ENCODE measurements around the gene ICE2.
A peak's percentile ranks its signal among the peaks of the same experiment; 100 is the strongest.

ICE2 gene, protein sequence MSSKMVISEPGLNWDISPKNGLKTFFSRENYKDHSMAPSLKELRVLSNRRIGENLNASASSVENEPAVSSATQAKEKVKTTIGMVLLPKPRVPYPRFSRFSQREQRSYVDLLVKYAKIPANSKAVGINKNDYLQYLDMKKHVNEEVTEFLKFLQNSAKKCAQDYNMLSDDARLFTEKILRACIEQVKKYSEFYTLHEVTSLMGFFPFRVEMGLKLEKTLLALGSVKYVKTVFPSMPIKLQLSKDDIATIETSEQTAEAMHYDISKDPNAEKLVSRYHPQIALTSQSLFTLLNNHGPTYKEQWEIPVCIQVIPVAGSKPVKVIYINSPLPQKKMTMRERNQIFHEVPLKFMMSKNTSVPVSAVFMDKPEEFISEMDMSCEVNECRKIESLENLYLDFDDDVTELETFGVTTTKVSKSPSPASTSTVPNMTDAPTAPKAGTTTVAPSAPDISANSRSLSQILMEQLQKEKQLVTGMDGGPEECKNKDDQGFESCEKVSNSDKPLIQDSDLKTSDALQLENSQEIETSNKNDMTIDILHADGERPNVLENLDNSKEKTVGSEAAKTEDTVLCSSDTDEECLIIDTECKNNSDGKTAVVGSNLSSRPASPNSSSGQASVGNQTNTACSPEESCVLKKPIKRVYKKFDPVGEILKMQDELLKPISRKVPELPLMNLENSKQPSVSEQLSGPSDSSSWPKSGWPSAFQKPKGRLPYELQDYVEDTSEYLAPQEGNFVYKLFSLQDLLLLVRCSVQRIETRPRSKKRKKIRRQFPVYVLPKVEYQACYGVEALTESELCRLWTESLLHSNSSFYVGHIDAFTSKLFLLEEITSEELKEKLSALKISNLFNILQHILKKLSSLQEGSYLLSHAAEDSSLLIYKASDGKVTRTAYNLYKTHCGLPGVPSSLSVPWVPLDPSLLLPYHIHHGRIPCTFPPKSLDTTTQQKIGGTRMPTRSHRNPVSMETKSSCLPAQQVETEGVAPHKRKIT

DNA sequence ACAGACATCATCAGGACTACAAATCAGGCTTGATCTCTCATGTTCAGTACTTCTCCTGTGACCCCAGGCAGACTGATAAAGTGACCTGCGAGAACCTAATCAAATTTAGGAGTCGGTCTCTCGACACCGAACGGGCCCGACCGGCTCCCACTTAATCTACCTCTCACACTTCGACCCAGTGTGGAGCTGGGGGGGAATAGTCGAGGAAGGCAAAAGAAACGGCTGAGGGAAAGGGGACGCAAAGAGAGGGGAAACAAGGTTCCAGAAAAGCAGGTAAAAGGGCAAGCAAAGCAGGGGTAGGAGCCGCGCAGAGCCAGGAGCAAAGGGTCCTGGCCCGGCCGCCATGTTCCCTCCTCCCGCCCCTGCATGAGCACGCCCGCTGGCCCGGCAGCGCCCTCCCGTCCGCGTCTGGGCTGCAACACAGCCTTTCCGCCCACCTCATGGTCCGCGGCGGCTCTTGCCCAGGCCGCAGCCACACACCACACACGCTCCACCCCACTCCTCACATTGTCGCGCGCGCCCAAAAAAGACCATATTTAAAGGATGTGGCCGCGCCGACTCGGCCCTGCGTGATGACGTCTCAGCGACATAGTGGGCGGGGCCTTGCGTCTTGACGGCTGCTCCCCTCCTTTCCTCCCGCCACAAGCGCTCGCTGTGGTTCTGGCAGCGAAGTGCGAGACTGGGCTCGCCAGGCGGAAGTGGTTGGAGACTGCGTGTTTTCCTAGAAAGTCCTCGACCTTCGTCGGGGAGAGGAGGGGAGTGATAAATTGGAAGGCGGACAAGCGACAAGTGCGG lies at the start of gene ICE2:
Gene ICE2 (minus strand): TSS at position 577 of the 795 bp plus-strand sequence. CDS start 1,165 bp downstream, outside the sequence.
- DNase-seq = peak; percentile 95

- DNase-seq = no peak
Observed at GRCh38 chr15:60528530-60528929, 49.6 kb upstream of the ICE2 start.

GRCh38 chr15:60527456-60527855 lies 48.5 kb upstream of the ICE2 start:
- DNase-seq = no peak

DNA sequence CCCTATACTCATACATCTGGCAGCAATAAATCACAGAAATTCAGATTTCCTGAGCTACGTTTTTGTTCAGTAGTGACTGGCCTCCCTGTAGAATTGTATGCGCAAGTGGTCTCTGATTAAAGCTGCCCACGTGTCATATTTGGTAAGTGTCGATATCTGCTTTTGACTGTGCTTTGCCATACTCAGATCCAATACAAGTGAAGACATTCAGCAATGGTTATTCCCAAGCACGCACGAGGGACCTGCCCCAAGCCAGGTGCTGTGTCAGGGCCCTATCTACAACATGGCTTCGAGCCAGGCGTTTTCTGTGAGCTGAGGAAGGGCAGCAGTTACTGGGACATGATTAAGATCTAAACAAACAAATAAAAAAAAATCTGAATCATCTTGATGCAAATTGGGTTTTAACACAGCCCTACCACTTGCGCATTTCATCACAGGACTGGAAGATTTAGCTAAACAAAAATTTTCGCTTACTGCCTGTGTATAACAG lies 47.2 kb upstream of the ICE2 start:
- peak; percentile 85 for DNase-seq

- DNase-seq = no peak
Observed at GRCh38 chr15:60525341-60526039, 46.5 kb upstream of the ICE2 start.

DNA sequence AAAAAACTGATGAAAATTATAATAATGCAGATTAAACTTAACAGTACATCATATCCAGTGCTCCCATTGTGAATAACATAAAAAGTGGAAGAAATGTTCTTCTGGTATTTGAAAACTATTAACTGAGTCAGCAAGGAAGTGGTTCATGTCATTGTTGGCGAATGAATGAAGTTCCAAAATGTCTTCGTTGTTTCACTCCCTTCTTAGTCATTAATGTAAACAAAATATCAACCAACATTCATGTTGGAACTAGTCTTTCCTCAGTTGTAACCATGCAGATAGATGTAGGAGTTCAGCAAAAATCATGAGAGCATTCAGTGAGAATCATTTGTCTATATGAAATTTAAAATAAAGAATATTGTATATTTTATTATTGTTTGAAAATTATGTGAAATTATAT lies 44.1 kb upstream of the ICE2 start:
- no peak for DNase-seq

DNA sequence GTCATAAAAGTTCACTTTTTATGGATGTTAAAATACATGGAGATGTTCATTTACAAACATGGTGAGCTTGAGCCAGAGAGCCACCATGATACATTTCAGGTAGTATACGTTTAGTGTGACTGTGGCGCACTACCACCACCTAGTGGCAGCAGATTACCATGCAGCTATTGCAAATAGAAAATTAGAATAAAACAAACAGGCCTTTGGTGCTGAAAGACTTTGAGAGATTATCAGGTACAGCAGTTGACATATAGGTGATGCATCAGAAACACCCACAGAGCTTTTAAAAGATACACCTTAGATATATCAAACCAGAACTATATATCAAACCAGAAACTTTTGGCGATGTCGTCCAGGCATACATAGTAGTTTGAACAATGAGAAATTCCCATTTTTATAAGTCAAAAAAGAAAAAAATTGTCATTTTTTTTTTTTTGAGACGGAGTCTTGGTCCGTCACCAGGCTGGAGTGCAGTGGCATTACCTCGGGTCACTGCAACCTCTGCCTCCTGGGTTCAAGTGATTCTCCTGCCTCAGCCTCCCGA lies 42.0 kb upstream of the ICE2 start:
- peak; percentile 47 for DNase-seq

- DNase-seq = peak; percentile 40
Observed at GRCh38 chr15:60520013-60520824, 41.3 kb upstream of the ICE2 start.

- DNase-seq = no peak
Observed at GRCh38 chr15:60519218-60519617, 40.3 kb upstream of the ICE2 start.

DNA sequence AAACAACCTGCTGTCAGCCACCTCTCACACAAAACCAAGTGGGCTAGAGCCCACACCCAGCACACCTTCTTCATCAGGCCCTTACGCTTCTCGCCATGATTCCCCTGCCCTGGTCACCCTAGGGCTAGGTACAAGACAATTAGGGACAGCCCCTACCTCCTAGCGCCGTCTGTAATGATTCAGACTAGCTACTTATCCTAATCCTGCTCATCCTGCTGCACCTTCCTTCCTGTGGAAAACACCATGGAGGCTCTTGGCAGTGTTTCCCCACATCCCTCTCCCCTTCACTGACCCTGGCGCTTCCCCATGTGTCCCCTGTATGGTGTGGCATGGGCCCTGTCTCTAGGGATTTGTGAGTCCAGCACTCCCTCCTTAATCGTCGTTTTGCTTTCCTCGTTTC lies 39.6 kb upstream of the ICE2 start:
- DNase-seq = no peak

GRCh38 chr15:60514261-60514881 lies 35.4 kb upstream of the ICE2 start:
- DNase-seq = no peak

- DNase-seq = no peak
Observed at GRCh38 chr15:60513676-60514075, 34.7 kb upstream of the ICE2 start.

GRCh38 chr15:60512937-60513336 lies 34.0 kb upstream of the ICE2 start:
- no peak for DNase-seq

- DNase-seq = no peak
Observed at GRCh38 chr15:60511351-60512031, 32.5 kb upstream of the ICE2 start.

DNA sequence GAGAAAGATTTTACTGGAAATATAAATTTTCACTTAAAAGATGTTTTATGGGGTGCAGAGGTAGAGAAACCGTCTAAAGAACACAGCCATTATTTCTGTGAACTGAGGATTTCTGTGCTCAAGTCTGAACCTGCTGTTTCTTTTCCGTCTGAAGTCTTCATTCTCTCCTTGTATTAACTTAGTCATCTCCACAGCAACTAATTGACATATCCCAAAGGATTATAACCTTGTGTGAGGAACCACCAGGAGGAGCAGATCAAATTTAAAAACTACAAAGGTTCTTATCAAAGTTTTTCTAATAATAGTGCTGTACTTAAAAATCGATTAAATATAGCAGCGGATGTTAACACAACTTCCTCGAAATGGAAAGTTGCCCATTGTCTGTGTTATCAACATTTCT lies 31.1 kb upstream of the ICE2 start:
- no peak for DNase-seq

DNA sequence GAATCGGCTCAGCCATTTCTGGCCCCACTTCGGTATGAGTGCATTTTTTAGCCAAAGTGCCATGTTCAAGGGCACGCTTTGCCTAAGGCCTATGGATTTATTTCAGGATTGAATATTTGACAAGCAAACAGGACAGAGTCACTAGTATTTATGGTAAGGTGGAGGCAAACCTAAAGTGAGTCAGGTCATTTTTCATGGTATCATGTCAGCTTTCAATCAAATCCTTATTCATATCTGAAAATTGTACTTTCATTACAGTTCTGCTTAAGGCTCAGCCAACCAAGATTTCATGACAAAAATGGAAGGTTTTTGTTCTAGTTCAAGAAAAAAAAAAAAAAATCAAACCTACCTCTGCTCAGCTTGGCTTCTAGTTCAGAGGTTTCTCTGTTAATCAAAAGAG lies 30.5 kb upstream of the ICE2 start:
- no peak for DNase-seq

- DNase-seq = no peak
Observed at GRCh38 chr15:60508442-60508841, 29.5 kb upstream of the ICE2 start.

GRCh38 chr15:60507596-60508424 lies 28.9 kb upstream of the ICE2 start:
- DNase-seq = peak; percentile 28

GRCh38 chr15:60496853-60497252 lies 17.9 kb upstream of the ICE2 start:
- DNase-seq = no peak

All from NCI-H526 treated with DMSO at 0.1 percent for 48 hours (cell line).